Stimulated activated CD4-positive, alpha-beta T cell treated with anti-CD3 and anti-CD28 coated beads, TNF-alpha, amount 100 ng/mL, for 4 hours (primary cell): ENCODE results near the gene ZNF516.

Experiments
- DNase-seq, 3 experiments: peaks; one replicate each; pipeline ENCODE4 v3.0.0-alpha.2; 2020; ENCODE audit warnings: low read depth in 3 of 3

The ZNF516 gene

GRCh38 chr18:76343938-76344569 lies 151.0 kb downstream of the ZNF516 start:
- no peak for DNase-seq

- DNase-seq = no peak
These were observed 154.6 kb downstream of the ZNF516 start for GRCh38 chr18:76340410-76340809.

- no peak for DNase-seq
These were observed 155.8 kb downstream of the ZNF516 start for GRCh38 chr18:76339246-76339620.

GRCh38 chr18:76338619-76339245 lies 156.3 kb downstream of the ZNF516 start:
- DNase-seq = no peak

GRCh38 chr18:76338088-76338487 lies 157.0 kb downstream of the ZNF516 start:
- DNase-seq = no peak

- DNase-seq = no peak
These were observed 159.0 kb downstream of the ZNF516 start for GRCh38 chr18:76335859-76336640.

- DNase-seq = no peak
These were observed 166.9 kb downstream of the ZNF516 start for GRCh38 chr18:76328140-76328539.

GRCh38 chr18:76323891-76324290 lies 171.2 kb downstream of the ZNF516 start:
- no peak for DNase-seq

- no peak for DNase-seq
These were observed 172.4 kb downstream of the ZNF516 start for GRCh38 chr18:76322686-76323085.

- DNase-seq = no peak
These were observed 175.7 kb downstream of the ZNF516 start for GRCh38 chr18:76319366-76319765.

GRCh38 chr18:76318607-76319006 lies 176.4 kb downstream of the ZNF516 start:
- no peak for DNase-seq

- no peak for DNase-seq
These were observed 177.9 kb downstream of the ZNF516 start for GRCh38 chr18:76317136-76317535.

GRCh38 chr18:76315722-76316230 lies 179.3 kb downstream of the ZNF516 start:
- no peak for DNase-seq

GRCh38 chr18:76314496-76314895 lies 180.5 kb downstream of the ZNF516 start:
- DNase-seq = no peak

GRCh38 chr18:76314015-76314414 lies 181.0 kb downstream of the ZNF516 start:
- no peak for DNase-seq
